Upper lobe of right lung (tissue), 1 donor: ENCODE results near the gene DCLRE1B. TPM values are rescaled to one million over a fixed set of nuclear protein-coding genes. Genes with fewer than 3 reads are reported as not detected.
"Not testable (repeated sequence)": the region's sequence is repeated elsewhere in the genome, so short reads cannot be mapped to it uniquely, and the experiment has no call there.

Source experiments
- ATAC-seq: fragments of 200-7000 bp; cut with Tn5 transposase; one replicate; pipeline ENCODE4 v1.9.1; 2020; ENCODE audit warnings: mild to moderate bottlenecking, moderate library complexity
- DNase-seq: peaks from one replicate; pipeline ENCODE4 v3.0.0-alpha.2; 2020
- H3K27ac ChIP-seq: fragments of 200-600 bp; one replicate; pipeline ENCODE4 v1.8.0; 2022
- H3K27me3 ChIP-seq: fragments of 200-600 bp; one replicate; pipeline ENCODE4 v1.8.0; 2022; ENCODE audit warnings: mild to moderate bottlenecking
- H3K36me3 ChIP-seq: fragments of 200-600 bp; one replicate; pipeline ENCODE4 v1.8.0; 2022
- H3K4me1 ChIP-seq: fragments of 200-600 bp; one replicate; pipeline ENCODE4 v1.8.0; 2022
- H3K4me3 ChIP-seq: fragments of 200-600 bp; one replicate; pipeline ENCODE4 v1.8.0; 2022; ENCODE audit warnings: mild to moderate bottlenecking
- H3K9me3 ChIP-seq: fragments of 200-600 bp; one replicate; pipeline ENCODE4 v1.8.0; 2022
- intact Hi-C: fragments of 100-400 bp; cut with DNase I; formaldehyde crosslinking; loops from one replicate; pipeline ENCODE4 v1.11.0; 2022
- total RNA-seq: library from RNA; stranded (reverse); fragmentation: NEBNext Ultra II Directional; extraction: Animal tissue kit (Norgen Biotek cat#: 25700); gene quantifications from one replicate; pipeline ENCODE4 v1.2.1, GENCODE V29; 2021
- TF ChIP-seq, protein P1 (sequence below): fragments of 200-600 bp; IDR thresholded peaks from one replicate; pipeline ENCODE4 v1.8.0; 2022; ENCODE audit warnings: antibody characterized with exemption
- donor health status: DM: no; HTN: yes; CAD: no; lungs with severe emphysema.

DCLRE1B gene
- total RNA-seq, 1 donor from 2014 or later = 6.6 TPM

DNA sequence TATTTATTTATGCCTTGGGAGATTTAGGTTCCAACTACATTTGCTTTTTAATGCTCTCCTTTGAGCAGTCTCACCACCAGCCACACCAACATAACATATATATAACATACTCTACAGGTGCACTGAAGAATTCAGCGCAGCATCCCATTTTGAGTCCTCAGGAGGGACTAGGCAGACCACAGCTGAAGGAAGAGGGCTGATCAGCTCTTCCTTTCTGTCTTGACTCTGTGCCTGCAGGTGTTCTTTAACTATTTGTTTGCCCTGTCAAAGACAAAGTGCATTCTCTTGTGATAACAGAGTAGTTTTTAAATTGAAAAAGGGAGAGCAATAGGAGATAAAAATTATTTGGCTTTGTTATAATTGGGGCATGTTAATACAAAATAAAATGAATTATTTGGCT lies 41.0 kb downstream of the DCLRE1B start:
- ATAC-seq = no peak
- Histone ChIP-seq H3K9me3 (no peaks in the 10 kb centered on the region), H3K4me1 (peaks cover 32% of the 10 kb centered on the region), H3K4me3 (no peak overlapping the region), H3K27me3 (no peaks in the 10 kb centered on the region), H3K36me3 (peaks cover 16% of the 10 kb centered on the region), H3K27ac (no peak overlapping the region)
- no peak for DNase-seq
- intact Hi-C loops = no loop called here
- TF ChIP-seq, protein P1, sequence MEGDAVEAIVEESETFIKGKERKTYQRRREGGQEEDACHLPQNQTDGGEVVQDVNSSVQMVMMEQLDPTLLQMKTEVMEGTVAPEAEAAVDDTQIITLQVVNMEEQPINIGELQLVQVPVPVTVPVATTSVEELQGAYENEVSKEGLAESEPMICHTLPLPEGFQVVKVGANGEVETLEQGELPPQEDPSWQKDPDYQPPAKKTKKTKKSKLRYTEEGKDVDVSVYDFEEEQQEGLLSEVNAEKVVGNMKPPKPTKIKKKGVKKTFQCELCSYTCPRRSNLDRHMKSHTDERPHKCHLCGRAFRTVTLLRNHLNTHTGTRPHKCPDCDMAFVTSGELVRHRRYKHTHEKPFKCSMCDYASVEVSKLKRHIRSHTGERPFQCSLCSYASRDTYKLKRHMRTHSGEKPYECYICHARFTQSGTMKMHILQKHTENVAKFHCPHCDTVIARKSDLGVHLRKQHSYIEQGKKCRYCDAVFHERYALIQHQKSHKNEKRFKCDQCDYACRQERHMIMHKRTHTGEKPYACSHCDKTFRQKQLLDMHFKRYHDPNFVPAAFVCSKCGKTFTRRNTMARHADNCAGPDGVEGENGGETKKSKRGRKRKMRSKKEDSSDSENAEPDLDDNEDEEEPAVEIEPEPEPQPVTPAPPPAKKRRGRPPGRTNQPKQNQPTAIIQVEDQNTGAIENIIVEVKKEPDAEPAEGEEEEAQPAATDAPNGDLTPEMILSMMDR = no peak

DNA sequence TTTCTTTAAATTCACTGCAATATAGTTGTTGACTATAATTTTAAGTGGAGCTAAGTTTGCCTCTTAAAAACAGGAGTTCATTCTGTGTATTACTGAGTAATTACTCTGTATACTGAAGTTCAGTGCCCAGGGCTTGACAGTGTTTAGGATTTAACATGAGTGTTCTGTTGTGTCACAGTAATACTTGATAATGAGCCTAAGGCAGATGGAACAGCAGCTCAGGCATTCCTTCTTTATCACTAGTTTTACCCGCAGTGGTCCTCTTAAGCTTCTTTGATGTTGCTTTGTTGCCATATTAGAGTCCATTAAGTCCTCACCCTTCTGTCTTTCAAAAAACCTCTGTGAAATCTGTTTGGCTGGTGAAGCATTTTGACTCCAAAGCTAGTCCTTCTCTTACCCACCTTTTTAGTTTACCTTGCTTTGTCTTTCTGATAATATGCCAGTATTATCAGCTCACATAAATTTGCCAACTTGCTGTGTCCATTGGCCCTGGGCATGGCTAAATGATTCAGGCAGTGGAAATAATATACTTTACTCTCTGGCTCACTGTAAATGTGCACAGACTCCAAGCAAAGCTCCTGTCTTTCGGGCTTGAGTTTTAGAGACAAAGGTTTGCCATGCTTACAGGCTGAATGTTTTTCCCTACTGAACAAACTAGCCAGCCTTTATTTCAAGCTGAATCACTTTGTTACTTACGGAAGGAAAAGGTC lies 41.7 kb downstream of the DCLRE1B start:
- TF ChIP-seq, protein P1 = no peak
- no peaks in the 10 kb centered on the region for H3K27me3 ChIP-seq
- H3K4me3 ChIP-seq = no peak overlapping the region
- peak overlapping the region; percentile 53 for H3K27ac ChIP-seq
- intact Hi-C loops = no loop called here
- no peak for ATAC-seq
- H3K9me3 ChIP-seq = no peaks in the 10 kb centered on the region
- peaks cover 9% of the 10 kb centered on the region for H3K36me3 ChIP-seq
- no peak for DNase-seq
- H3K4me1 ChIP-seq = peaks cover 37% of the 10 kb centered on the region

DNA sequence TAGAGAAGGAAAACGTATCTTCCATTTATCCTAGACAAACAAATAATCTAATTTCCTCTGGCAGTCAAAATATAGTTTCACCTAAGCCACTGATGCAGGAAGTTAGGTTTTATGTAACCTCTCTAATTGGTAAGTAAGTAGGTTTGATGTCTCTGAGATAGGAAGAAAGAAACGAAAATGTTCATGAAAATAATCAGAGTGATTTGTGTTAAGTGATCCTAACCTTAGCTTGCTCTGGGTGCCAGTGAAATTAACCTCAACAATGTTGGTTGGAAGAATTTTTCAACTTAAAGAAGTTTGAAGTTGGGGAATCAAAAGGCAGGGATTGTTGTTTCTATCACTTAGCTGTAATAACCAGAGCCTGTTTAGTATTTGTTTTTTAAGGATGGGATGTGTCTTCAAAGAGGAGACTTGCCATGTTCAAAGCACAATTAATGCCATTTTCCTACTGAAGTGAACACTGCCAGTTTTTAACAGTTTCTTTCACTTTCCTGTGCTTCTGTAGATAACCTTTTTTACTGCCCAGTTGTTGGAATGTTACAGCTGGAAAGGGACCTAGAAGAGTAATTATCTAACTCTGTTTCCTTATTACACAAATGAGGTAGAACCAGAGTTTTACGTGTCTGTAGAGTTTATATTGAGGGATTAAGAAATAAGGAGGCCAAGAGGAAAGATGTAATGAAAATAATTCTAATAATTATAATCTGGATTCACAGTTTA lies 42.4 kb downstream of the DCLRE1B start:
- H3K9me3 ChIP-seq = no peaks in the 10 kb centered on the region
- H3K36me3 ChIP-seq = peaks cover 2% of the 10 kb centered on the region
- DNase-seq (no peak), ATAC-seq (no peak)
- H3K27me3 ChIP-seq = no peaks in the 10 kb centered on the region
- no peak overlapping the region for H3K4me3 ChIP-seq
- peak overlapping the region; percentile 53 for H3K27ac ChIP-seq
- intact Hi-C loops = no loop called here
- TF ChIP-seq, protein P1 = no peak
- H3K4me1 ChIP-seq = peaks cover 41% of the 10 kb centered on the region

DNA sequence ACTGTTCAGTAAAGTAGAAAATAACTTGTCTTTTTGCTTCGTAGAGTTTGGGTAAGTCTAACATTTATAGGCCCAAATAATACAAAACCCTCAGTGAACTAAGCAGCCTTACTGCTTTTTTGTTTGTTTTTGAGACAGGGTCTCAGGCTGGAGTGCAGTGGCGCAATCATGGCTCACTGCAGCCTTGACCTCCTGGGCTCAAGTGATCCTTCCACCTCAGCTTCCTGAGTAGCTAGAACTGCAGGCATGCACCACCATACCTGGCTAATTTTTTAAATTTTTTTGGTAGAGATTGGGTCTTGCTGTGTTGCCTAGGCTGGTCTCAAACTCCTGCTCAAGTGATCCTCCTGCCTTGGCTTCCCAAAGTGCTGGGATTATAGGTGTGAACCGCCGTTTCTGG lies 43.0 kb downstream of the DCLRE1B start:
- H3K27me3 ChIP-seq, DNase-seq, intact Hi-C loops, ATAC-seq, H3K4me3 ChIP-seq, H3K9me3 ChIP-seq, H3K36me3 ChIP-seq: not testable (repeated sequence)
- H3K27ac ChIP-seq = peak overlapping the region; percentile 53
- H3K4me1 ChIP-seq = peaks cover 47% of the 10 kb centered on the region

DNA sequence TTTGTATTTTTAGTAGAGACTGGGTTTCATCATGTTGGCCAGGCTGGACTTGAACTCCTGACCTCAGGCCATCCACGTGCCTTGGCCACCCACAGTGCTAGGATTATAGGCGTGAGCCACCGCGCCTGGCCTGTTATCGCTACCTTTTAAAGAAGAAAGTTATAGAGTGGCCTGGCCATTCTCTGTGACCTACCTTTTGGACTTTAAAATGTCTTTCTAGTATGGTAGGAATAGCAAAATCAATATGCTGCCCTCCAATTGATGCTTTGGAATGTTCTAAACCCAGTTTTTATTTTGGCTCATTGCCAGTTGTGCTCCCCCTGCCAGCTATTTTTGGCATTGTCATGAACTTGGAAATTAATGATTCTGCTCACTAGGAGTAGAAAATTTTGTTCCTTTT lies 43.9 kb downstream of the DCLRE1B start:
- Histone ChIP-seq H3K9me3 (no peaks in the 10 kb centered on the region), H3K36me3 (peaks cover 7% of the 10 kb centered on the region), H3K27ac (no peak overlapping the region), H3K27me3 (no peaks in the 10 kb centered on the region), H3K4me3 (no peak overlapping the region), H3K4me1 (peaks cover 47% of the 10 kb centered on the region)
- intact Hi-C loops = no loop called here
- DNase-seq (no peak), ATAC-seq (no peak)
- TF ChIP-seq, protein P1 = peak; percentile 38

DNA sequence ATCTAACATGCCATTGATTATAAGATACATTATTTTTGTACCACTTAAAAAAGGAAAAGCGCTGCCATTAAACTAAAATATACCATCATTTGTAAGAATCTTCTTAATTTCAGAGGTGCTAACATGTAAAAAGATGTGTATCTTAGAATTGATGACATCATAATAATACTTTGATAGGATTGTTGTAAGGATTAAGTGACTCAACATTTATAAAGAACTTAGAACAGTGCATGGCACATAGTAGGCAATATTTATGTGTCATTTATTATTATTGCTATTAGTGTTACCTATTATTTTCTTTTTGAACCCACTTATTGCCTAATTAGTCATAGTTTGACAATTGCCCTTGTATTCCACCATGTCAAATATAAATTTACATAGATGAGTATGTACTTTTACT lies 45.8 kb downstream of the DCLRE1B start:
- Histone ChIP-seq H3K36me3 (peaks cover 23% of the 10 kb centered on the region), H3K27me3 (no peaks in the 10 kb centered on the region), H3K27ac (no peak overlapping the region), H3K4me1 (peaks cover 46% of the 10 kb centered on the region), H3K4me3 (no peak overlapping the region), H3K9me3 (no peaks in the 10 kb centered on the region)
- ATAC-seq (no peak), DNase-seq (no peak)
- TF ChIP-seq, protein P1 = no peak
- intact Hi-C loops = no loop called here
